ENCODE measurements around the gene DAPP1. TPM values are rescaled to one million over a fixed set of nuclear protein-coding genes. Genes with fewer than 3 reads are reported as not detected.
"Not testable (repeated sequence)": the region's sequence is repeated elsewhere in the genome, so short reads cannot be mapped to it uniquely, and the experiment has no call there.

Gene DAPP1
- total RNA-seq, 1 experiment from 2014 or later, result not detected

GRCh38 chr4:99828477-99828876 is 11.8 kb downstream of the DAPP1 start:
- TF ChIP-seq GRHL2 (CRISPR knock-in tag; IDR thresholded peaks at IDR 0.05; ENCODE audit: insufficient replicate concordance, severe bottlenecking) (no peak), ZNF425 (CRISPR knock-in tag; conservative IDR thresholded peaks at IDR 0.05) (no peak), ZNF532 (CRISPR knock-in tag; IDR thresholded peaks at IDR 0.05; ENCODE audit: borderline replicate concordance) (no peak), TCF7 (CRISPR knock-in tag; IDR thresholded peaks at IDR 0.05; ENCODE audit: low read depth) (no peak)
- Mint-ChIP-seq H3K27me3 (ENCODE audit: low read depth) (no peaks in the 10 kb centered on the region), H3K27ac (no peak overlapping the region), H3K9me3 (no peaks in the 10 kb centered on the region), H3K4me3 (no peak overlapping the region), H3K4me1 (0 out of 2 replicates have a peak, but pooled peaks cover 2% of the 10 kb centered on the region), H3K36me3 (no peaks in the 10 kb centered on the region)
- POLR2A ChIA-PET, result no interaction called here
- no peak for ATAC-seq
- CTCF ChIA-PET, result no interaction called here
- no peak for DNase-seq (ENCODE audit: low spot score)

GRCh38 chr4:99830051-99830450 is 13.4 kb downstream of the DAPP1 start:
- ATAC-seq; H3K4me1 Mint-ChIP-seq; POLR2A ChIA-PET; H3K27ac Mint-ChIP-seq; DNase-seq (ENCODE audit: low spot score); H3K27me3 Mint-ChIP-seq (ENCODE audit: low read depth); H3K9me3 Mint-ChIP-seq; H3K4me3 Mint-ChIP-seq; H3K36me3 Mint-ChIP-seq; CTCF ChIA-PET: not testable (repeated sequence)

- CTCF ChIA-PET, result no interaction called here
- no peaks in the 10 kb centered on the region; the same call in 1 of the 2 replicates for H3K27me3 Mint-ChIP-seq (ENCODE audit: low read depth)
- TF ChIP-seq CTCF (IDR thresholded peaks at IDR 0.05), result no peak
- TF ChIP-seq E2F1 (CRISPR knock-in tag; IDR thresholded peaks at IDR 0.05), result no peak
- TF ChIP-seq SOX15 (CRISPR knock-in tag; IDR thresholded peaks at IDR 0.05), result no peak
- TF ChIP-seq HMGA2 (CRISPR knock-in tag; IDR thresholded peaks at IDR 0.05), result no peak
- no peak for TF ChIP-seq E2F5 (CRISPR knock-in tag; IDR thresholded peaks at IDR 0.05)
- TF ChIP-seq ZNF671 (CRISPR knock-in tag; IDR thresholded peaks at IDR 0.05), result no peak
- no peak for TF ChIP-seq GRHL2 (CRISPR knock-in tag; IDR thresholded peaks at IDR 0.05; ENCODE audit: insufficient replicate concordance, severe bottlenecking)
- no peak for TF ChIP-seq ZNF423 (CRISPR knock-in tag; IDR thresholded peaks at IDR 0.05)
- no peak for TF ChIP-seq ZNF317 (CRISPR knock-in tag; IDR thresholded peaks at IDR 0.05; ENCODE audit: borderline replicate concordance, low read depth)
- TF ChIP-seq NR2C2 (CRISPR knock-in tag; IDR thresholded peaks at IDR 0.05), result no peak
- TF ChIP-seq ATF1 (CRISPR knock-in tag; IDR thresholded peaks at IDR 0.05), result no peak
- TF ChIP-seq MXD4 (CRISPR knock-in tag; IDR thresholded peaks at IDR 0.05; ENCODE audit: borderline replicate concordance), result no peak
- TF ChIP-seq ZNF425 (CRISPR knock-in tag; conservative IDR thresholded peaks at IDR 0.05), result no peak
- POLR2A ChIA-PET, result no interaction called here
- H3K27ac Mint-ChIP-seq, result no peak overlapping the region
- H3K4me1 Mint-ChIP-seq, result no peaks in the 10 kb centered on the region
- no peaks in the 10 kb centered on the region for H3K36me3 Mint-ChIP-seq
- no peak overlapping the region for H3K4me3 Mint-ChIP-seq
- ATAC-seq (no peak), DNase-seq (ENCODE audit: low spot score) (no peak)
- no peaks in the 10 kb centered on the region for H3K9me3 Mint-ChIP-seq
Observed at GRCh38 chr4:99832321-99832720, 15.7 kb downstream of the DAPP1 start.
